ENCODE data around the gene BHLHE23.

BHLHE23 gene

DNA sequence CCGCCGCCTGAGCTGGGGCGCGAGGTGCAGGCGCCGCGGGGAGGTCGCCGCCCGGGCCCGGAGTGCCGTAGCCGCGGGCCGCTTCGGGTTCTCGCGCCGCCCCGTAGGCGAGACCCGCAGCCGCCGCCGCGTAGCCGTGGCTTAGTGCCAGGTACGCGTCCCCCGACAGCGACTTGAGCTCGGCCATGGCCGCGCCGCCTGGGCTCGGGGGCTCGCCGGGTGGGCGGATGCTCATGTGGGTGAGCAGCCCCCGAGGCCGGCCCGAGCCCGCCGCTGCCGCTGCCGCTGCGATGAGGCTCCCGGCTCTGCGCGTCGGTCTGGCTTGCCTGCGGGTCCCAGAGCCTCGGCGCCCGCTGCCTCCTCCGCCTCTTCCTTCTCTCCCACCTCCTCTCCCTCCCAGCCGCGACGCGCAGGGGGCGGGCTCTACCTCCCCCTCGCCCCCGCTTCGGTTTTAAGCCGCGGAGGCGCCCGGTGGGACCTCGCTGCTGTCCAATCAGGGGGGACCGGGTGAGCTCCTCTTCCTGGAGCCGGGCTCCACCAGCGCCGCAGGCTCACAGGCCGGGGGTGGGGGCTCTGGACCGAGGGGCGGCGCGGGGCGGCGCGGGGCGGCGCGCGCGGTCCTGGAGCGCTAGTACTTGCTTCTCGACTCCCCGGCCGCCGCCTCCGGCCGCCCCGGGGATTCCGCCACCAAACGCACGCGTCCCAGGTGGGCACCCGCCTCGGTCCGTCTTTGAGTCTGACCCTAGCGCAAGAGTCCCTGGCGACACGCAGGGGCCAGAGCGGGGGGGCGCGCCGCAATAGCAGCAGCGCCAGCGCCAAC, at the start of gene BHLHE23:
Gene BHLHE23, minus strand, starts transcription at position 425 of the 820 bp plus-strand sequence. Its CDS starts 190 bp downstream, at position 235.
- peak; percentile 57 for DNase-seq

DNA sequence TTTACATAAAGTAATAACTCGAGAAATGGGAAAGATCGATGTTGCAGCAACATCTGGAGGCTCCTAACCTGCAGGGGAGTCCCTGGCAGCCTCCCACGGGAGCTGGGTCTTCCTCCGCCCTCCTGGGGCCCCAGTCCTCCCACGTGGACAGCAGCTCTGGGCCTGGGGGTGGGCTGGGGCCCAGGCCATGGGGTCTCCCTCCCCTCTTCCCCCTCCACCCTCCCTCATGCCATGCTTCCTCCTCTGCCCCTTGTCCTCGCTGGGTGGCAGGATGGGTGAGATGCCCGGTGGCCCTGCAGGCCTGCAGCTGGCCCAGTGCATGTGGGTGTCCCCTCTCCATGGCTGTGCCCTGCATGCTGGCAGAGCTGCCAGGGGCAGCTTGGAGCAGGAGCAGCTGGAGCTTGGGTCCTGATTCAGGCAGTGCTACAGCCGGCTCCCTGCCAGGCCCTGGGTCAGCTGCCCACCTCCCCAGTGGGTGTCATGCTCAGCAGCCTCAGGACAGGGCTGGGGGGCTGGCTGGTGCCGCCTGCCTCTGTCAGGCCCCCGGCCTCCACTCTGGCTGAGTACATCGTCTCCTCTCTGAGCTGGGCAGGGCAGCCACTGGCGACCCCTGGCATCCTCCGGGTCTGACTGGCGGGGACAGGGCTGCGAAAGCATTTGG, 48.9 kb upstream of the BHLHE23 start:
- no peak for DNase-seq

DNA sequence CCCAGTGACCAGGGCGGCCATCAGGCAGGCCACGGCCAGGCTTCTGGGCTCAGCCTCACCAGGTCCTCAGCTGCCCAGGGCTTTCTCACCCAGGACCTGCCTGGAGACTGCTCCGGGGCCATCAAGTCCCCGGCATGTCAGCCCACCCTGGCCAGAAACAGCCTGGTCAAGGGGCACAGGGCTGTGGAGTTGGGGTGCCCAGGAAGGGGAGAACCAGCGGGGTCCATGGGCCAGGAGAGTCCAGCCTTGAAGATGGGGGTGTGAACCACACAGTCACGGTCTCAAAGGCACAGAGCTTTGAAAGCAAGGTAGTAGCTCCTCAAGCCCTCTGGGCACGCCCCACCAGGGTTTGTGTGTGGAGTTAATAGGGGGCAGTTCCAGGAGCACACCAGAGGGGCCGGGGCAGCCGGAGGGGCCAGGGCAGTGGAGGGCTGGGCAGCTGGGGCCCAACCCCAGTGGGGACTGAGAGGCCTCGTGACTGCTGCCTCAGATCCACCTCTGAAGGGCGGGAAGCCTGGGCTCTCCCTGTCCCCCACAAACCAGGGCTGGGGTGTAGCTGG, 48.0 kb upstream of the BHLHE23 start:
- no peak for DNase-seq

DNA sequence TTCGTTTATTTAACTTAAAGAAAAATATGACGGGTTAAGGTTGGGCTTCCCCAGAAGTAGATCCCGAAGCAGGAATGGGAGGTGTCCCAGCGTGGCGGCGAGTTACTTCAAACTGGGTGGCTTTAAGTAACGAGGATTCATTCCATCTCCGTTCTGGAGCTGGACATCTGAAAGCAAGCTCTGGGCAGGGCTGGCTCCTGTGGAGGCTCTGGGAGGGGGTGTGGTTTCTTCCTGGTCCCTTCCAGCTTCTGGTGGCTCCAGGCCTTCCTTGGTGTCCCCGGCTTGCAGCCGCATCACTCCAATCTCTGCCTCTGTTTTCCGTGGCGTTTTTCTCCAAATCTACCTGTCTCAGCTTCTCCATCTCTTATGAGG, 47.3 kb upstream of the BHLHE23 start:
- no peak for DNase-seq

DNA sequence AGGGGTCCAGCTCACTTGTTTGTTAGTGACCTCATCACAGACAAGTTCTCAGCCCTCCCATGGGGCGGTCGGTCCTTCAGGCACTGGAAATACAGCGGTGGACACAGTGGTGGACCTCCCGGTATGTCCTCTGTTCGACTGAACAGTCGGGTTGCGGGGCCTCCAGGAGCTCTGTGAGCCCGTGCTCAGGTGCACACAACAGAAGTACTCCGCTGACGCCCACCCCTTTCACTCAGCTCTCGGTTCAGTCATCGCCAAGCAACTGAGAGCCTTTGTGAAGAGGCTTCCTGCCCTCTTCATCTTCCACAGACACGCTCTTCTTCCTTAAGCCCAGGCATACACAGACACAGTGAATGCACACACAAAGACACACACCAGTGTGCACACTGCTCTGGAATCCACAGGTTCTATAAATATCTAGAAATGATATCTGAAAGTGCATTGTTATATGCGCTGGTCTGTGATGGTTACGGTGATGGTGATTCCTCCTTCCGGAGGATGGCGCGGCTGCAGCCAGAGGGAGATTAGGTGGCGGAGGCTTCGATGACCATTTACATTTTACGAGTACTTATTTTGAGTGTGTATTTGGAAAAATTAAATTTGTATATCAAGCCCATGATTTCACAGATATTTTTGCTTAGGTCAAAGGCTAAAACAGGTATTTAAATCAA, 46.8 kb upstream of the BHLHE23 start:
- DNase-seq = no peak

DNA sequence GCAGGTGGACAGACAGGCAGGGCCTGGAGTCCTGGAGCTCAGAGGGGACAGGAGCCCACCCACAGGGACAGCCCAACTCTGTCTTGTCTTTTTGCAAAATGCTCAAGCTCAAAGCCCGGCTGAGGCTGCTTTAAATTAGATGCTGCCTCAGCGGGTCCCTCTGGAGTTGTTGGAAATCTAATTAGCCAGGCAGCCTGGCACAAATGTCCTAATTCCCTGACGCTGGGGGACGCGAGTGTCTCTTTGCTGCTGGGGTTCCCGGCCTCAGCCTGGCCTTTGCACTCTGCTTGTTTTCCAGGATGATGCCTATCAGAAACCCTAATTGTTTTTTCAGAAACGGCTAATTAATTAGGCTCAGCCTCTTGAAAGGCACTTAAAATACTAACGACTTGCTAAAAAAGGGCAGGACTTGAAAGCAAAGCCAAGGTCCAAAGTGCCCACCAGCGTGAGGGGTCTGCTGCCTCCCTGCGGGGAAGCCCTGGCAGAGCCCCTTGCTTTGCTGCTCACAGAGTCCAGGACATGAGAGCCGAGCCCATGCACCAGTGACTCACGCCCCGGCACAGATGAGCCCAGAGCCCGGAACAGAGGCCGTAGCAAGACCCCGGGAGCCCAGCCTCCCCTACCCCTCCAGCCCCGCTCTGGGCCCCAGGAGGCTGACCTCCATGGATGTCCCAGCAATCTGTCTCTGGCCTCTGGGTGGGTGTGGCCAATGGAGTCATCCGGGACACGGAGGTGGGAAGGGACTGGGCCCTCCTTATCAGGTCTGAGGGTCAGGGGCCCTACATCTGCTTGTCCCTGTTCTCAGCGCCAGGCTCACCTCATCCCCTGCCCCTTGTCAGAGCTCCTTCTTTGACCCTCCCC, 46.0 kb upstream of the BHLHE23 start:
- no peak for DNase-seq

DNA sequence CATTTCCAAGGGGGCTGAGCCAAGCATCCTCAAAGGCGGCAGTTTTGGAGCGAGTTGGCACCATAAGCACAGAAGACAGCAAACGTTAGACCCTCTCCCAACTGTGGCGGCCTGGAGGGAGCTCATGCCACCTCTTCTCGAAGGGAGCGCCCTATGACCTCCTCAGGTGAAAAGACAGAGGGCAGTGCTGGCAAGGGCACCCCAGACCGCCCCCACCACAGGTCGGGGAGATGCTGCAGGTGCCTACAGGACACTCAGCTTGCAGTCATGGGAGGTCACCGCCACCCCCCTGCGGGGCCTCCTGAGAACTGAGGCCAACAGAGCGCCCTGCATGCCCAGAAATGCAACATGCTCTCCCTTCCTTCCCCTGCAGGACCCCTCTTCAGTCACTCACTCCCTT, 45.1 kb upstream of the BHLHE23 start:
- DNase-seq = no peak

DNA sequence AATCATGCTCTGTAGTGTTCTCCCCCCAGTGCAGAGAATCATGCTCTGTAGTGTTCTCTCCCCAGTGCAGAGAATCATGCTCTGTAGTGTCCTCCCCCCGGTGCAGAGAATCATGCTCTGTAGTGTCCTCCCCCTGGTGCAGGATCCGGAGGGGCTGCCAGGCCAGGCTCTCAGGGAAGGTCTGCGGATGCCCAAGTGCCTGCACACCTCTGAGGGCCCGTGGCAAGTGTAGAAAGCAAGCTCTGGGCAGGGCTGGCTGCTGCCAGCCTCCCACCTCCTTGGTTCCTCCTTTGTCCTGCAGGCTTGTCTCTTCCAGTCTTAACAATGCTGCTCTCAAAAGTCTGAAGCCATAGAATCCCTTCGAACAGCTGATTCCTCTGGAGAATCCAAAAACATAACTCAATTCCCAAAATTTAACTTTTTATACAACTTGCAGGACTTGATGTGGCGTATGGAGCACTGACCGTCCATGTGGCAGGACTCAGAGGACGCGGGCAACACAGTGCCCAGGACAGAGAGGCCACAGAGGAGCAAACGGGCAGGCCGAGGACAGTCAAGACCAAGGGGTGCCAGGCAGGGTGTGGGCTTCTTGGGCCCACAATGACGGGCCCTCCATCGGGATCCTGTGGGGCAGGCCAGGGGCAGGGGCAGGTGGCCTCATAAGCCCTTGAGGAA, 44.6 kb upstream of the BHLHE23 start:
- DNase-seq = no peak

DNA sequence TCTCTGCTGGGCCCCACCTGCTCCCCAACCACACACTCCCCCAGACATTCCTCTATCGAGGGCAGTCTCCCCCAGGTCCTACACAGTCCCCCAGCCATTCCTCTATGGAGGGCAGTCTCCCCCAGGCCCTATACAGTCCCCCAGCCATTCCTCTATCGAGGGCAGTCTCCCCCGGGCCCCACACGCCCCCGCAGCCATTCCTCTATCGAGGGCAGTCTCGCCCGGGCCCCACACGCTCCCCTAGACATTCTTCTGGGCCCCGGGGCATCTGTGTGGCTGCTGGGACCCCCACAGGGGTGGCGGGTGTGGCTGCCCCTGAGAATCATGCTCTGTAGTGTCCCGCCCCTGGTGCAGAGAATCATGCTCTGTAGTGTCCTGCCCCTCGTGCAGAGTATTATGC, 43.6 kb upstream of the BHLHE23 start:
- no peak for DNase-seq

DNA sequence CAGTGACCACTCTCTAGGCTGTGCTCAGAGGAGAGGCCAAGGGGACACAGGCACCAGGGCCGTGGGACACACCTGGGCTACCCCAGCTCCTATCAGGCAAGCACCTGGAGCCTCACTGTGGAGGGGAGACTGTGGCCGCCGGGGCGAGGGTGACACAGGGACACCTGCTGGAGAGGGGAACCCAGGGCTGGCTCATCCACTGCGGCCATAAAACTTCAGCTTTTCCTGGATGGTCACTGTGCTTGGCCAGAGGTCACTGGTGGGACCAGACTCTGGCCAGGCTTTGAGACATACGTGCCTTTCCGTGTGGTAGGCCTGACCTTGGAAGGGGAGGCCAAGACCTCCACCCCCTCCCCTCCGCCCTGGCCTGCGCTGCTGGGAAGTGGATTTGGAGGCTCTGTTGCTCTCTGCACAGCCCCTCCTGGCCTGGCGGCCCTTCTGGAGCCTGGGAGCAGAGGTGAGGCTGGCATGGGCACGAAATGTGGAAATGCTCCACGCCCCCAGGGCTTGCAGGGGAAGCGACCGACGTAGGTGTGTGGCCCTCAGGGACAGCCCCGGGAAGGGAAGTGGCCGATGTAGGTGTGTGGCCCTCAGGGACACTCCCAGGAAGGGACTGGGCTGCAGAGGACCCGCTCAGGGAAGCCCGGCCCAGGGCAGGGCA, 42.9 kb upstream of the BHLHE23 start:
- DNase-seq = no peak

DNA sequence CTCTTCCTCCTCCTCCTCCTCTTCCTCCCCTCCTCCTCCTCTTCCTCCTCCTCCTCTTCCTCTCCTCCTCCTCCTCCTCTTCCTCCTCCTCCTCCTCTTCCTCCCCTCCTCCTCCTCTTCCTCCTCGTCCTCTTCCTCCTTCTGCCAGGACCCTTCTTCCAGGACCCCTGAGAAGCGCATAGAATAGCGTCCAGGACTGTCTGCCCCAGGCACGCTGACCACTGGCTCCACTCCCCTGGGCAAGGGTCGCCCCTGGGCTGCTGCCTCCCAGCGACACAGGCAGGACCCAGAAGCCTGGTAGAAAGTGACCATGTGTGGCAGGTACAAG, 42.4 kb upstream of the BHLHE23 start:
- no peak for DNase-seq

DNA sequence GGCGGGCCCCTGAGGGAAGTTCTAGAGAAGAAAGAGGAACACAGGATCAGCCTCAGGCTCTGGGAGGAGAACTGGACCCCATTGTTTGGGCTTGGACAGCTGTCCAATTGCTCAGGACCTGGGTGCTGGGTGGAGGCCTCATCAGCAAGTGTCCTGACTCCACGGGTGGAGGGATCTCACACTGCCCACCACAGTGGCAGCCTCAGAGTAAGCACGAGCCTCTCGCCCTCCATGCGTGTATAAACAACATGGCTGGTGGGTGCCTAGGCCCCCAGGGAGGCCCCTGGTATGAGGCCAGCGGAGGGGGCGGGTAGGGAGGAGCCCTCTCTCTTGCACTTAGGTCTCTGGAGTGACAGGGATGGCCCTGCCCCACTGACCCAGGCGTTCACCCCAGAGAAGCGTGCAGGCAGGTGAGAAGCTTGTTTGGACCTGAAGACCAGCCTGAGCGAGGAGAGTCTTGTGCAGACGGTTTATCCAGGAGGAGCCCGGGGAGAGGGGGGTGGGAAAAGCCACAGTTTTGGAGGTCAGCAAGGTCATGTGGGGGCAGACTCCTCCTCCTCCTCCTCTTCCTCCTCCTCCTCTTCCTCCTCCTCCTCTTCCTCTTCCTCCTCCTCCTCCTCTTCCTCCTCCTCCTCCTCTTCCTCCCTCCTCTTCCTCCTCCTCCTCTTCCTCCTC, 41.9 kb upstream of the BHLHE23 start:
- no peak for DNase-seq

DNA sequence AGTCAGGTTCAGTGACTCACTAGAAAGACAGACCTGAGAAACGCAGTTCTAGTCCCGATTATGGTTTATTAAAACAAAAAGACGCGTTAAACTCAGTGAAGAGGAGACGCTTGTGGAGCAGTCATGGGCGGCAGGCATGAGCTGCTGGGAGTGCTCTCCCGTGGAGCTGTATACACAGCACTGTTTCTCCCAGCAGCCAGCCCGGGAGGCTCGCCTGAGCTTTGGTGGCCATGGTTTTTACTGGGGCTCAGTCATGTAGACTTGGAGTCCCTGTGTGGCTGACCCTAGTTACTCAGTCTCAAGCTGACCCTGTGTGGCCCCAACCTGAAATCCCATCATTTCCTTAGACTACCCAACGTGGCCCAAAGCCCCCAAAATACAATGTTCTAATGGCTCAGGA, 41.2 kb upstream of the BHLHE23 start:
- no peak for DNase-seq

DNA sequence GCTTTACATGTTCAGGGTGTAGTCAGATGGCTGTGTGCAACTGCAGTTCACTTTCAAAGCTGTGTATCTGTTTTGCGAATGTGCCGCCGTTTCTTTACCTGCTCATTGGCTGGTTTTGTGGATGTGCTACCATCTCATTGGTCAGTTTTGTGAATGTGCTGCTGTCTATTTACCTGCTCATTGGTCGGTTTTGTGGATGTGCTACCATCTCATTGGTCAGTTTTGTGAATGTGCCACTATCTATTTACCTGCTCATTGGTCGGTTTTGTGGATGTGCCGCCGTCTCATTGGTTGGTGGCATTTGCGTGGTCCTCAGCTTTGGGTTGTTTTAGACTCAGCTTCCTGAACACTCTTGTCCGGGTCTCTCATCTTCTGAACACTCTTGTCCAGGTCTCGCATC, 40.5 kb upstream of the BHLHE23 start:
- DNase-seq = no peak

DNA sequence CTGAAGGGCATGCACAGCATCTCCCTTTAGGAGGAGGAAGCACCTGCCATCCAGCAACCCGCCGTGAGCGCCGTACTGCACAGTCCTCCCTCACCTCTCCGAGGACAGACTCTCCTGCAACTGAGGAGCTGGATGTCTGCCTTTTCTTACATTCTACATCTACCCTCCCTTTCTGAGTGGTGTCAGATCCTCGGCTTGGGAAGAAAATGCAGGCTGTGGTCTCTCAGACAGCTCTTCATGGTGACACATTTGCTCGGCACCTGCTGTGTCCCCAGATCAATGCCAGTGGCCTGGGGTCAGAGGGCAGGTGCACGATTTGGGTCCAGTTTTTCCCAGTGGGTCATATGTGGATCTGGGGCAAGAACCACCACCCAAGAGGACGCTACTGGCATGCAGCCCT, 40.1 kb upstream of the BHLHE23 start:
- DNase-seq = no peak

DNA sequence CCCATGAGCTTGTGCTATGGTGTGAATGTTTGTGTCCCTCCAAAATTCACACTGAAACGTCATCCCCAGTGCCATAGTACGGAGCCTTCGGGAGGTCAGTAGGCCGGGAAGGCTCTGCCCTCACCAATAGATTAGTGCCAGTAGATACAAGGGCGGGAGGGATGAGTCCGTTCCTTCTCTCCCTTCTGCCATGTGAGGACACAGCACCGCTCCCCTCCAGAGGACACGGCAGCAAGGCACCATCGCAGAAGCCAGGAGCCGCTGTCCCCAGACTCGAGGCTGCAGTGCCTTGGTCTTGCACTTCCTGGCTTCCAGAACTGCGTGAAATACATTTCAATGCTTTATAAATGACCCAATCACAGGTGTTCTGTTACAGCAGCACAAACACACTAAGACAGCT, 39.2 kb upstream of the BHLHE23 start:
- no peak for DNase-seq

DNA sequence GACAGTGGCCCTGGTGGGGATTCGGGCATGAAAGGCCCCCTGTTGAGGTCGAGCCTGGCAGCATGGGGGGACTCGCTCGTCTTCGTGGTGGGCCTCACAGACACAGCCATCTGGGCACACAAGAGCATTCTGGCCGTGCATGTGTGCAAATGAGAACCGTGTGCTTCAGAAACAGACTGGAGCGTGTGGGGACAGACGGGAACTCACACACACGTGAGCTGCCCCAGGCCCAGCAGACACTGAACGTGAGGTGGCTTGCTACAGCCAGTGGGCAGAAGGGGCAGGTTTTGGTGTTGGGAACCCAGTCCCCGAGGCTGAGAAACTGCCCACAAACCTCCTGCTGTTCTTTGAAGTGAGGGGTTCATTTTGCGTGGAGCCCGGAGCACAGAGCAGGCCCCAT, 38.6 kb upstream of the BHLHE23 start:
- DNase-seq = no peak

DNA sequence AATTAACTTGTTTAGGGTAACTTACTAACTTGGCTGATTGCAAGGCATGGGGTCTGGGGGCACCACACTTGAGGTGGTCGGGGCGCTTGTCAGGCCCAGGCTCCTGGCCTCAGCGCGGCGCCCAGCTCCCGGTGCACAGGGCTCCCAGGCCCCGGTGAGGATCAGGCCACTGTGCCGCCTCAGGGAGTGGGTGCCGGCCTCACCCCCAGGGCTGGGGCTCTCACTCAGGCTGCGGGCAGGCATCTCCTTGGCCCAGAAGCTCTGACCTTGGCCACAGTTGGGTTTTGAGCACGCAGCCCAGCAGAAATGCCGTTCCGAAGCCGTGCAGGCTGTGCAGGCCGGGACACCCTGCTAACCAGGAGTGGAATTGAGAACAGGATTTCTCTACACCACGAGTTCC, 37.8 kb upstream of the BHLHE23 start:
- DNase-seq = no peak

DNA sequence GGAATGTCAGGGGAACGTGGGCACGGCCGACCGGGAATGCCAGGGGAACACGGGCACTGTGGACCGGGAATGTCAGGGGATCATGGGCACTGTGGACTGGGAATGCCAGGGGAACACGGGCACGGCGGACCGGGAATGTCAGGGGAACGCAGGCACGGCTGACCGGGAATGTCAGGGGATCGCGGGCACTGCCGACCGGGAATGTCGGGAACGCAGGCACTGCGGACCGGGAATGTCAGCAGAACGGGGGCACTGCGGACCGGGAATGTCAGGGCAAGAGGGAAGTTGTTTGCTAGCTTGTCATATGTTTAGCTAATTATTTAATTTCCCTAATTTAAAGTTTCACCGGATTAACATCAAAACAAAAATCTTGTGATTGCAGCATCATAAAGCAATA, 37.4 kb upstream of the BHLHE23 start:
- no peak for DNase-seq

DNA sequence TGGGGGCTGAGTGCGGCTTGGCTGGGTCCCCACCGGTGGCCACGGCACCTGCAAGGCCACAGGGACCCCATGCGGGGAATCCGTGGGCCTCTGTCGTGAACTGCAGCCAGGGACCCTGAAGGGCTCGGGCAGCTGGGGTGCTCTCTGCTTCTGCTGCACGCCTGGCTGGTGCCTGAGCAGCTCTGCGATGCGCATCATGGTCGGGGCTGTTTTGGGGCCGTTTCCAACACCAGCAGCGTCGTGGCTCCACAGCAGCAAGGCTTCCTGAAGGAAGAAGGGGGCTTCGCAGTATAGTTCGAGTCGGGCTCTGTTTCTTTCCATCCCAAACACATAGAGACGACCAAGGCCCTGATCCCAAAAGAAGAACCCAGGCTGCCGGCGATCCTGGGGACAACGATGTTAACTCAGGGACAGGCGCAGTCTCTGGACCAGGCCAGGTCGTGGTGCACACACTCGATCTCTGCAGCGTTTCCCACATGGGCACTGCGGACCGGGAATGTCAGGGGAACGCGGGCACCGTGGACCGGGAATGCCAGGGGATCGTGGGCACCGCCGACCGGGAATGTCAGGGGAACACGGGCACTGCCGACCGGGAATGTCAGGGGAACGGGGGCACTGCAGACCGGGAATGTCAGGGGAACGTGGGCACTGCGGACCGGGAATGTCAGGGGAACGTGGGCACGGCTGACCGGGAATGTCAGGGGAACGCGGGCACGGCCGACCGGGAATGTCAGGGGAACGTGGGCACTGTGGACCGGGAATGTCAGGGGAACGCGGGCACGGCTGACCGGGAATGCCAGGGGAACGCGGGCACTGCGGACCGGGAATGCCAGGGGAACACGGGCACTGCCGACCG, 36.8 kb upstream of the BHLHE23 start:
- DNase-seq = no peak
